Left cardiac atrium (tissue), 4 donors: Measurements from ENCODE around the gene RAPGEF1. TPM values are rescaled to one million over a fixed set of nuclear protein-coding genes. Genes with fewer than 3 reads are reported as not detected.
"Not testable (repeated sequence)": the region's sequence is repeated elsewhere in the genome, so short reads cannot be mapped to it uniquely, and the experiment has no call there.

Source experiments
- ATAC-seq, 2 donors: fragments of 200-7000 bp; cut with Tn5 transposase; one replicate each; pipeline ENCODE4 v1.9.1; 2020; ENCODE audit warnings: mild to moderate bottlenecking in 2 of 2, moderate library complexity in 2 of 2
- DNase-seq: peaks from one replicate; pipeline ENCODE4 v3.0.0-alpha.2; 2020
- intact Hi-C, 2 donors: fragments of 100-400 bp; cut with DNase I; formaldehyde crosslinking; loops; one replicate each; pipeline versions ENCODE4 v1.14.1 to v1.15.1; 2022 to 2023
- total RNA-seq, 2 donors: library from RNA; stranded (reverse); fragmentation: NEBNext Ultra II Directional; extraction: Animal tissue kit (Norgen Biotek cat#: 25700); gene quantifications; one replicate each; pipeline ENCODE4 v1.2.1, GENCODE V29; 2021
- donor health status: DM: no; HTN: yes; CAD: no.
- donor health status: DM: no; HTN: yes; CAD: no; lungs with severe emphysema.
- donor health status: DM: yes; HTN: yes; CAD: no.
- donor health status: Dilated cardiomyopathy.

RAPGEF1 gene
- total RNA-seq, 2 donors from 2014 or later: 108 to 109 TPM

- ATAC-seq: no peak
Observed at GRCh38 chr9:131577005-131578000, 162.6 kb downstream of the RAPGEF1 start.

GRCh38 chr9:131575946-131576853 lies 163.7 kb downstream of the RAPGEF1 start:
- intact Hi-C loops: no loop called here
- no peak for DNase-seq

More at GRCh38 chr9:131577005-131578000, 162.6 kb downstream of the RAPGEF1 start:
- intact Hi-C loops: no loop called here
- no peak for DNase-seq

GRCh38 chr9:131574730-131575640 lies 164.9 kb downstream of the RAPGEF1 start:
- intact Hi-C loops: no loop called here
- ATAC-seq: no peak
- no peak for DNase-seq

More at GRCh38 chr9:131575946-131576853, 163.7 kb downstream of the RAPGEF1 start:
- ATAC-seq: no peak

- ATAC-seq (no peak), DNase-seq (no peak)
Observed at GRCh38 chr9:131567910-131568309, 172.0 kb downstream of the RAPGEF1 start.

GRCh38 chr9:131566158-131566557 lies 173.7 kb downstream of the RAPGEF1 start:
- intact Hi-C loops: no loop called here
- ATAC-seq: no peak
- no peak for DNase-seq

More at GRCh38 chr9:131567910-131568309, 172.0 kb downstream of the RAPGEF1 start:
- intact Hi-C loops: no loop called here

- no peak for DNase-seq
- intact Hi-C loops: no loop called here
- ATAC-seq: no peak
Observed at GRCh38 chr9:131565369-131565768, 174.5 kb downstream of the RAPGEF1 start.

GRCh38 chr9:131562032-131562959 lies 177.6 kb downstream of the RAPGEF1 start:
- ATAC-seq (no peak), DNase-seq (no peak)
- intact Hi-C loops: no loop called here

GRCh38 chr9:131559421-131560000 lies 180.4 kb downstream of the RAPGEF1 start:
- ATAC-seq (no peak), DNase-seq (no peak)
- intact Hi-C loops: no loop called here

- DNase-seq: no peak
- ATAC-seq: no peak
- intact Hi-C loops: no loop called here
Observed at GRCh38 chr9:131557855-131558548, 181.9 kb downstream of the RAPGEF1 start.

- intact Hi-C loops: no loop called here
- ATAC-seq (no peak), DNase-seq (no peak)
Observed at GRCh38 chr9:131555841-131556673, 183.8 kb downstream of the RAPGEF1 start.

GRCh38 chr9:131554843-131555351 lies 185.0 kb downstream of the RAPGEF1 start:
- DNase-seq: no peak
- ATAC-seq: no peak
- intact Hi-C loops: no loop called here

- no peak for DNase-seq
Observed at GRCh38 chr9:131554087-131554842, 185.6 kb downstream of the RAPGEF1 start.

GRCh38 chr9:131552030-131552429 lies 187.8 kb downstream of the RAPGEF1 start:
- no peak for ATAC-seq
- intact Hi-C loops: no loop called here

More at GRCh38 chr9:131554087-131554842, 185.6 kb downstream of the RAPGEF1 start:
- intact Hi-C loops: no loop called here
- no peak for ATAC-seq

GRCh38 chr9:131550465-131550864 lies 189.4 kb downstream of the RAPGEF1 start:
- ATAC-seq, DNase-seq: not testable (repeated sequence)

More at GRCh38 chr9:131552030-131552429, 187.8 kb downstream of the RAPGEF1 start:
- DNase-seq: no peak

GRCh38 chr9:131549186-131549585 lies 190.7 kb downstream of the RAPGEF1 start:
- ATAC-seq, intact Hi-C loops, DNase-seq: not testable (repeated sequence)

More at GRCh38 chr9:131550465-131550864, 189.4 kb downstream of the RAPGEF1 start:
- intact Hi-C loops: not testable (repeated sequence)
